Stomach smooth muscle (tissue), 2 donors: ENCODE results near the gene ZNF76.
A peak's percentile ranks its signal among the peaks of the same experiment; 100 is the strongest.
"Not testable (repeated sequence)": the region's sequence is repeated elsewhere in the genome, so short reads cannot be mapped to it uniquely, and the experiment has no call there.

ENCODE experiments used
- H3K27ac ChIP-seq: one replicate; pipeline ENCODE4 v1.7.0; 2013; ENCODE audit warnings: mild to moderate bottlenecking, low read length, inconsistent platforms
- H3K27me3 ChIP-seq, 2 donors: one replicate each; pipeline ENCODE4 v1.7.0; 2013; ENCODE audit warnings: low read length in 2 of 2; ENCODE audit not compliant: insufficient read depth in 2 of 2, control insufficient read depth in 1 of 2
- H3K36me3 ChIP-seq, 2 donors: one replicate each; pipeline ENCODE4 v1.7.0; 2013; ENCODE audit warnings: low read length in 2 of 2; ENCODE audit not compliant: control insufficient read depth in 2 of 2, insufficient read depth in 2 of 2
- H3K4me1 ChIP-seq: one replicate; pipeline ENCODE4 v1.7.0; 2013; ENCODE audit warnings: low read length; ENCODE audit not compliant: control insufficient read depth, insufficient read depth
- H3K4me3 ChIP-seq, 2 donors: one replicate each; pipeline ENCODE4 v1.7.0; 2013; ENCODE audit warnings: low read length in 2 of 2
- H3K9ac ChIP-seq, 2 donors: one replicate each; pipeline ENCODE4 v1.7.0; 2013; ENCODE audit warnings: low read length in 2 of 2, mild to moderate bottlenecking in 1 of 2
- H3K9me3 ChIP-seq, 2 donors: one replicate each; pipeline ENCODE4 v1.7.0; 2013; ENCODE audit warnings: low read length in 2 of 2; ENCODE audit not compliant: control insufficient read depth in 2 of 2
- donor health status: healthy.
- donor health status: Pancreatic carcinoma.

ZNF76 gene

DNA sequence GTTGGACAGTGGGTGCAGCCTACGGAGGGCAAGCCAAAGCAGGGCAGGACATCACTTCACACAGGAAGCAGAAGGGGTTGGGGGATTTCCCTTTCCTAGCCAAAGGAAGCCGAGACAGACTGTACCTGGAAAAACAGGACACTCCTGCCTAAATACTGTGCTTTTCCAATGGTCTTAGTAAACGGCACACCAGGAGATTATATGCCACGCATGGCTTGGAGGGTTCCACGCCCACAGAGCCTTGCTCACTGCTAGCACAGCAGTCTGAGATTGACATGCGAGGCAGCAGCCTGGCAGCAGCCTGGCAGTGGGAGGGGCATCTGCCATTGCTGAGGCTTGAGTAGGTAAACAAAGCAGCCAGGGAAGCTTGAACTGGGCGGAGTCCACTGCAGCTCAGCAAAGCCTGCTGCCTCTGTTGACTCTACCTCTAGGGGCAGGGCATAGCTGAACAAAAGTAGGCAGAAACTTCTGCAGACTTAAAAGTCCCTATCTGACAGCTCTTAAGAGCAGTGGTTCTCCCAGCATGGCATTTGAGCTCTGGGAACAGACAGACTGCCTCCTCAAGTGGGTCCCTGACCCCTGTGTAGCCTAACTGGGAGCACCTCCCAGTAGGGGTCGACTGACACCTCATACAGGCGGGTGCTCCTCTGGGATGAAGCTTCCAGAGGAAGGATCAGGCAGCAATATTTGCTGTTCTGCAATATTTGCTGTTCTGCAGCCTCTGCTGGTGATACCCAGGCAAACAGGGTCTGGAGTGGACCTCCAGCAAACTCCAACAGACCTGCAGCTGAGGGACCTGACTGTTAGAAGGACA lies 72.7 kb downstream of the ZNF76 start:
- H3K36me3 ChIP-seq, H3K27me3 ChIP-seq, H3K9ac ChIP-seq, H3K9me3 ChIP-seq, H3K4me3 ChIP-seq, H3K4me1 ChIP-seq, H3K27ac ChIP-seq: not testable (repeated sequence)

- H3K36me3 ChIP-seq: peaks cover 3 to 6% of the 10 kb centered on the region in 2 donors
- H3K4me3 ChIP-seq: no peak overlapping the region
- H3K27me3 ChIP-seq: peaks cover 0 to 2% of the 10 kb centered on the region in 2 donors
- no peaks in the 10 kb centered on the region for H3K9me3 ChIP-seq
- no peak overlapping the region for H3K9ac ChIP-seq
- no peak overlapping the region for H3K27ac ChIP-seq
- peaks cover 17% of the 10 kb centered on the region for H3K4me1 ChIP-seq
Observed at GRCh38 chr6:35341557-35341956, 82.0 kb downstream of the ZNF76 start.

DNA sequence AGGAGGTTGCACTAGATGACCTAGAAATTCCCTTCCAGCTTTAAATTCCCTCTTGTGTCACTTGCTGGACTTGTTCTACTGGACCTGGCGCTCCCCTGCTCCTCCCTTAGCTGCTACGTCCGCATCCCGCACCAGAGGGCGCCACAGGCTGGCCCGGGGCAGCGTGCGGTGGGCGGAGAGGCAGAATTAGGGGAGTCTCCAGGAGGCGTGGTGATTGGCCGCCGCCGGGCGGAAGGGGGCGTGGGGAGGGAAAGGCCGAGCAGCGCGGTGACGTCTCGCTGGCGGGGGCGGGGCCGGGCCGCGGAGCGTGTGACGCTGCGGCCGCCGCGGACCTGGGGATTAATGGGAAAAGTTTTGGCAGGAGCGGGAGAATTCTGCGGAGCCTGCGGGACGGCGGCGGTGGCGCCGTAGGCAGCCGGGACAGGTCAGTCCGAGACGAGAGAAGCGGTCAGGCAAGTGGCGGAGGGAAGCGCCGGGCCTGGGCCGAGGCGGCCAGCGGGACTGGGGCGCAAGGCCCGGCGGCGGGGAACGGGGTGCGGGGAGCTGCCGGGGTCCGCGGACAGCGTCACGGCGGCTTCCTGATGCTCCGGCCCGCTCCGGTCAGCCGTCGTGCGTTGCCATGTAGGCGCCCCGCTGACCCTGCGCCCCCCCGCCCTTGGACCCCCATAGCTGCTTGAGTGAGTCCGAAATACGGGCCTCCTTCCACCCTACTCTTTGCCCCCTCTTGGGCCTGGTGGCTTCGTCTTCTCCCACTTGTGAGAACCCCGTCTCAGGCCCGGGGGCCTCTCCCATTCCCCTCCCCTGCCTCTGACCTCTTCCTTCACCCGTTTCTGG lies 82.9 kb downstream of the ZNF76 start, which contains the start of gene PPARD:
PPARD (plus strand) TSS at position 301 of the 834 bp plus-strand sequence. CDS start 68,530 bp downstream, outside the sequence.
- H3K36me3 ChIP-seq: peaks cover 8 to 11% of the 10 kb centered on the region in 2 donors
- peaks cover 17% of the 10 kb centered on the region for H3K4me1 ChIP-seq
- H3K9me3 ChIP-seq: no peaks in the 10 kb centered on the region
- H3K27me3 ChIP-seq: peaks cover 0 to 2% of the 10 kb centered on the region in 2 donors
- H3K27ac ChIP-seq: peak within 1 kb of the TSS; percentile 69
- peak within 1 kb of the TSS; percentile 88 to 98 for H3K4me3 ChIP-seq
- peak within 1 kb of the TSS; percentile 94 to 98 for H3K9ac ChIP-seq

GRCh38 chr6:35343092-35343834 lies 83.7 kb downstream of the ZNF76 start:
- Histone ChIP-seq H3K36me3 (peaks cover 8 to 11% of the 10 kb centered on the region in 2 donors), H3K27me3 (peaks cover 0 to 2% of the 10 kb centered on the region in 2 donors), H3K4me1 (peaks cover 17% of the 10 kb centered on the region), H3K4me3 (peak overlapping the region; percentile 88 to 98), H3K27ac (peak overlapping the region; percentile 69), H3K9ac (peak overlapping the region; percentile 94 to 98), H3K9me3 (no peaks in the 10 kb centered on the region)

DNA sequence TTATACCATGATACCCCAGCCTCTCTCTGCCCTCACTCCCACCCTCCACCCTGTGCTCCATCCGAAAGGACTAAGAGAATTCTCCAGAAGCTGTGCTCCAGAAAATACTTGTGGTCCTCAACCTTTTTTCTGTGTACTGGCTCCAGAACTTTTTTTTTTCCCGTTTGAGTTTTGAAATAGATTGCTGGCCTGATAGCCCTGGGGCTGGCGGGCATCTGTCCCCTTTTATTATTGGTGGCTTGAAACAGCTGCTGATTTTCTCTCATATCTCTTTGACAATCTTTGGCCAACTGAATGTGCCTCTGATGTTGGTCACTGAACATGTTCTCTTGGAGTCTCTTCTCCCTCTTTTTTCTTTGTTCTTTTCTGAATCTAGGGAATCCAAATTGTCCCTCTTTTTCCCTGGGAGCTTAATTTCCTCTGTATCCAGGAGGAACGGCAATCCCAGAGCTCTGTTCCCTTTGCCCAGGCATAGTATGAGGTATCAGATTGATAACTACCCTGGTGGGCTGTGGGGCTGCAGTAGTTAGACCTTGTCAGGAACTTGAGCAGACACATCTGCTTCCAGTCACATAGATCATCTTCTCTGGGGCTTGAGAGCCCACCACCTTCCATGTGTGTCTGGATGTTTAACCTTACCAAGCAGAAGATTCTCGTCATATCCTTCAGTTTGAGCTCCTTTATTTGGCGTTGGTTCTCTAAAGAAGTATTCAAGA lies 84.5 kb downstream of the ZNF76 start:
- H3K9me3 ChIP-seq: no peaks in the 10 kb centered on the region
- peaks cover 17% of the 10 kb centered on the region for H3K4me1 ChIP-seq
- peak overlapping the region; percentile 69 for H3K27ac ChIP-seq
- peak overlapping the region; percentile 88 to 98 for H3K4me3 ChIP-seq
- peak overlapping the region; percentile 2 to 98 for H3K9ac ChIP-seq
- peaks cover 0 to 2% of the 10 kb centered on the region in 2 donors for H3K27me3 ChIP-seq
- H3K36me3 ChIP-seq: peaks cover 8 to 16% of the 10 kb centered on the region in 2 donors
